ENCODE results near the gene NAA80. TPM values are rescaled to one million over a fixed set of nuclear protein-coding genes. Genes with fewer than 3 reads are reported as not detected.

The NAA80 gene
- polyA plus RNA-seq, 1 of the 3 experiments (the other 2 are of a cell fraction): 10.5 TPM

GRCh38 chr3:50325497-50326181, 26.4 kb upstream of the NAA80 start:
- Histone ChIP-seq H3K9me2 (no peaks in the 10 kb centered on the region), H3K27ac (ENCODE audit: low read depth in 2 of 2, low read length in 1 of 2) (no peak overlapping the region), H3K27me3 (ENCODE audit: insufficient read depth) (no peaks in the 10 kb centered on the region), H3K4me3 (ENCODE audit: low read depth in 2 of 2, low read length in 1 of 2) (no peak overlapping the region), H3K9me3 (no peaks in the 10 kb centered on the region), H3K4me2 (no peak overlapping the region), H3K36me3 (replicated peaks in 1 of 2; ENCODE audit: control insufficient read depth in 1 of 2, insufficient read depth in 2 of 2, low read length in 1 of 2) (peaks cover 4 to 31% of the 10 kb centered on the region in 2 experiments), H3K9ac (no peak overlapping the region), H4K20me1 (ENCODE audit: insufficient read depth) (no peaks in the 10 kb centered on the region), H3K79me2 (ENCODE audit: insufficient read depth) (peaks cover 27% of the 10 kb centered on the region), H3K4me1 (ENCODE audit: control insufficient read depth in 1 of 2, insufficient read depth in 2 of 2, low read depth in 1 of 2, low read length in 1 of 2) (peaks cover 0 to 25% of the 10 kb centered on the region in 2 experiments; a peak in 2 of 4 replicates), H2AFZ (ENCODE audit: low read depth) (no peak overlapping the region), H3F3A (replicated peaks; ENCODE audit: insufficient read depth) (peaks cover 31% of the 10 kb centered on the region)
- 89% methylated on average over 11 of the region's 11 CpGs for WGBS (ENCODE audit: low lambda C conversion rate)
- POLR2A ChIA-PET: no interaction called here
- CTCF ChIA-PET: interaction anchor here (1.0 to 2.4 kb wide), 10 partner anchors 9 to 225 kb away, joined by 3 to 16 read pairs (median 4); partner anchors contain the start of genes HYAL1, HYAL3 and NAA80
- TF ChIP-seq JUND (IDR thresholded peaks at IDR 0.05) (no peak), CHD2 (IDR thresholded peaks at IDR 0.05; ENCODE audit: low read length, partially characterized antibody) (no peak), FOXM1 (IDR thresholded peaks at IDR 0.05; ENCODE audit: low read depth) (no peak), USF1 (IDR thresholded peaks at IDR 0.05; ENCODE audit: borderline replicate concordance, low read depth) (no peak), GATA2 (CRISPR knock-in tag; IDR thresholded peaks at IDR 0.05) (no peak), EZH2phosphoT487 (IDR thresholded peaks at IDR 0.05; ENCODE audit: borderline replicate concordance, low read depth) (no peak), FOXJ3 (CRISPR knock-in tag; IDR thresholded peaks at IDR 0.05) (no peak), MXI1 (IDR thresholded peaks at IDR 0.05; ENCODE audit: low read depth, low read length) (no peak), SMC3 (IDR thresholded peaks at IDR 0.05; ENCODE audit: low read depth, low read length) (no peak), RFX5 (IDR thresholded peaks at IDR 0.05; ENCODE audit: low read length) (no peak), SIN3A (IDR thresholded peaks at IDR 0.05; ENCODE audit: borderline replicate concordance, low read depth, low read length) (no peak), POLR2AphosphoS5 (IDR thresholded peaks at IDR 0.05; ENCODE audit: low read depth, low read length) (no peak), CTCF (IDR thresholded peaks at IDR 0.05) (no peak), RXRA (IDR thresholded peaks at IDR 0.05; ENCODE audit: borderline replicate concordance, low read depth) (no peak), EP300 (IDR thresholded peaks at IDR 0.05; ENCODE audit: borderline replicate concordance in 1 of 2, low read depth in 1 of 2, low read length in 1 of 2) (no peak), RAD21 (IDR thresholded peaks at IDR 0.05; ENCODE audit: low read length) (no peak), TEAD4 (IDR thresholded peaks at IDR 0.05; ENCODE audit: borderline replicate concordance, insufficient read depth) (no peak)
- TF ChIP-seq, protein P1, sequence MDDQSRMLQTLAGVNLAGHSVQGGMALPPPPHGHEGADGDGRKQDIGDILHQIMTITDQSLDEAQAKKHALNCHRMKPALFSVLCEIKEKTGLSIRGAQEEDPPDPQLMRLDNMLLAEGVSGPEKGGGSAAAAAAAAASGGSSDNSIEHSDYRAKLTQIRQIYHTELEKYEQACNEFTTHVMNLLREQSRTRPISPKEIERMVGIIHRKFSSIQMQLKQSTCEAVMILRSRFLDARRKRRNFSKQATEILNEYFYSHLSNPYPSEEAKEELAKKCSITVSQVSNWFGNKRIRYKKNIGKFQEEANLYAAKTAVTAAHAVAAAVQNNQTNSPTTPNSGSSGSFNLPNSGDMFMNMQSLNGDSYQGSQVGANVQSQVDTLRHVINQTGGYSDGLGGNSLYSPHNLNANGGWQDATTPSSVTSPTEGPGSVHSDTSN (IDR thresholded peaks at IDR 0.05): no peak
- TF ChIP-seq, protein P2, sequence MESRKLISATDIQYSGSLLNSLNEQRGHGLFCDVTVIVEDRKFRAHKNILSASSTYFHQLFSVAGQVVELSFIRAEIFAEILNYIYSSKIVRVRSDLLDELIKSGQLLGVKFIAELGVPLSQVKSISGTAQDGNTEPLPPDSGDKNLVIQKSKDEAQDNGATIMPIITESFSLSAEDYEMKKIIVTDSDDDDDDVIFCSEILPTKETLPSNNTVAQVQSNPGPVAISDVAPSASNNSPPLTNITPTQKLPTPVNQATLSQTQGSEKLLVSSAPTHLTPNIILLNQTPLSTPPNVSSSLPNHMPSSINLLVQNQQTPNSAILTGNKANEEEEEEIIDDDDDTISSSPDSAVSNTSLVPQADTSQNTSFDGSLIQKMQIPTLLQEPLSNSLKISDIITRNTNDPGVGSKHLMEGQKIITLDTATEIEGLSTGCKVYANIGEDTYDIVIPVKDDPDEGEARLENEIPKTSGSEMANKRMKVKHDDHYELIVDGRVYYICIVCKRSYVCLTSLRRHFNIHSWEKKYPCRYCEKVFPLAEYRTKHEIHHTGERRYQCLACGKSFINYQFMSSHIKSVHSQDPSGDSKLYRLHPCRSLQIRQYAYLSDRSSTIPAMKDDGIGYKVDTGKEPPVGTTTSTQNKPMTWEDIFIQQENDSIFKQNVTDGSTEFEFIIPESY (IDR thresholded peaks at IDR 0.05; ENCODE audit: borderline replicate concordance, low read depth): no peak
- DNase-seq: no peak

Data from SK-N-SH (cell line).